Retinal pigment epithelial cell (primary cell): ENCODE results near the gene UBE3C.

Experiments used
- DNase-seq: peaks from one replicate; pipeline ENCODE4 v3.0.0-alpha.2; 2010; ENCODE audit warnings: low read depth
- H3K4me3 ChIP-seq: 2 replicates; pipeline ENCODE4 v1.5.1; 2011; ENCODE audit warnings: mild to moderate bottlenecking, low read length, control low read depth, moderate library complexity
- CTCF ChIP-seq: conservative IDR thresholded peaks from 2 replicates; pipeline ENCODE4 v1.5.1; 2011; ENCODE audit warnings: low read depth, low read length, control low read depth, inconsistent platforms

Gene UBE3C

DNA sequence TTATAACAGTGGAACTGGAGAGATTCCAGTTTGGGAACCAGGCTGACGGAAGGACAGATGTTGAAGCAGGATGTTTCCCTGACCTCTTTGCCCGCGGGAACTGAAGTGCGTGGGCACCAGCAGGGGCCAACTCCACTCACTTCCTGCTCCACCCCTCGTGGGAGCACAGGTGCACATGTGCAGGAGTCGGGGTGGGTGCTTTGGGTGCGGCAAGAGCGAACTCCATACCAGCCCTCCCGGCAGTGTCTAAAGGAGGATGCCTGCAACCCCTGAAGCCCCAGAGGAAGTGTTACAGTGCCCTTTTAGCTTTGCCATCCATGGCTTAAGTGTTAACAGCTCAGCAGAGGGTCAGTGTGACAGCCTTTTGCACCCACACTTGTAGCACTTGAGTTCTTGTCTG lies 27.4 kb upstream of the UBE3C start:
- TF ChIP-seq CTCF: no peak
- H3K4me3 ChIP-seq: no peak overlapping the region
- DNase-seq: no peak

DNA sequence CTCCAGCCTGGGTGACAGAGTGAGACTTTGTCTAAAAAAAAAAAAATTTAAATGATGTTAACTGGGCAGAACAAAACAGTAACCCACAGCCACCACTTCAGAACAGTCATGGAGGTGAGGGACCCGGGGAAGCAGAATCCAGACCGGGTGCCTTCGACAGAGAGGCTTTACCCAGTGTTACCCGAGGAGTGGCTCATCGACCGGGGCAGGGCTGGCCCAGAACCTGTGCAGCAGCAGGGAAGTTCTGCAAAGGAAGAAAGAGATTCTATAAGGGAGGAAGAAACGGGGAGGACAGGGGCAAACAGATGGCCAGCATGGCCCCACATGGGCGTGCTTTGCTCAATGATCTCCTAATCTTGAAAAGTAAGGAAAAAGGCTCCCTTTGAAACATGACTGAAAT lies 26.0 kb upstream of the UBE3C start:
- H3K4me3 ChIP-seq: no peak overlapping the region
- no peak for TF ChIP-seq CTCF
- no peak for DNase-seq

DNA sequence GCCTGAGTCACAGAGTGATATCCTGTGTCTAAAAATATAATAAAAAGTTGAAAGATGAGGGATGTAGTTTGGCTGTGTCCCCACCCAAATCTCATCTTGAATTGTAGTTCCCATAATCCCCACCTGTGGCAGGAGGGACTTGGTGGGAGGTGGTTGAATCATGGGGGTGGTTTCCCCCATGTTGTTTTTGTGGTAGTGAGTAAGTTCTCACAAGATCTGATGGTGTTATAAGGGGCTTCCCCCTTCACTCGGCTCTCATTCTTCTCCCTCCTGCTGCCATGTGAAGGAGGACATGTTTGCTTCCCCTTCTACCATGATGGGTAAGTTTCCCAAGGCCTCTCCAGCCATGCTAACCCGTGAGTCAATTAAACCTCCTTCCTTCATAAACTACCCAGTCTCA lies 25.1 kb upstream of the UBE3C start:
- DNase-seq: no peak
- TF ChIP-seq CTCF: no peak

DNA sequence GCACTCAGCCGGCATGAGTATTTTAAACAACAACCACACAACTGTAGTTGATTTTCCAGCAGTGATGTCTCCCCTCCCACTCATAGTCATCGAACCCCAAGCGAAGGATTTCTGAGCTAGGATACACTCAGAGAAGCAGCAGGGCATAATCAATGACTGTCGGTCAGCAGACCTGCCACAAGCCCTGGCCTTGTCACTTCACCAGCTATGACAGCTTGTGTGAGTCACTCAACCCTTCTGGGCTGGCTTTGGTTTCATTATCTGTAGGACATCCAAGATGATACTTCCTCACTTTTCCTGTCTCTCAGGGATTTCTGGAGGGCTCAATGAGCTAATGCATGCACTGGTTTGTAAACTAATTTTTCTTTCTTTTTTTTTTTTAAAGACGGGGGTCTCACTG lies 22.0 kb upstream of the UBE3C start:
- TF ChIP-seq CTCF: no peak
- DNase-seq: no peak
- no peak overlapping the region for H3K4me3 ChIP-seq

More for the DNA sequence above, 25.1 kb upstream of the UBE3C start:
- no peak overlapping the region for H3K4me3 ChIP-seq

DNA sequence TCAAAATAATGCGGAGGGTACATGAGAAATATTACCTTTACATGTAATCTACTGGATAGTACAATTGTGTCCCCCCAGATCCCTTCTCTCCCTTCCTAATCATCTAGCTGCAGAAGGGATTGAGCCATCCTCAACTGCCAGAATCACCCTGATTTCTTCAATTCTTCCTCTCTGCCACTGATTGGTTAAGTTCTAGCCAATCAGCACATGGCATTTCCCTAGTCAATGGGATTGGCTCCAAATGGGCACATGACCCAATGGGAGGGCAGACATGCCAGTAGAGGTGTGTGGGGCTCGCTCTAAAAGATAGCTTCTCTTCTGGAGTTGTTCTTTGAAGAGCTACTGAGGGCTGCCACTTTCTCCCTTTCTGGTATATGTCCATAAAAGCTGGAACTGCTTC lies 20.9 kb upstream of the UBE3C start:
- no peak for TF ChIP-seq CTCF
- H3K4me3 ChIP-seq: no peak overlapping the region
- no peak for DNase-seq

DNA sequence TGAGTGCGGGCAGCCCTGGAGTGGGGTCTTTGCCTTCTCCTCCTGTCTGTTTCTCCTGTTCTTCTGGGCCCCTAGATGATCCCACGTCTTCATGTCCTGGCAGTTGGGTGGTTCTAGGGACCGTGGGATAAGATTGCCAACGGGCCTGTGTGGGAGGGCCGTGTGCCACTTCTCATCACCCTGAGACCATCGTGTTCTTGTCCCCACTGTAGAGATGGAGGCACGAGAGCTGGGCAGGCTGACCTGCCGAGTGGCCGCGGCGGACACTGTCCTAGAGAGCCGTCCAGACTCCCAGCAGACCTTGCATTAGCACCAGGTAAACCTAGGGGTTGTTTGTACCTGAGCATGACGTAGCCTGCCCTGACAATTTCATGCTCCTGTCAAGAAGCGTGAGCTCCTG lies 18.5 kb upstream of the UBE3C start:
- H3K4me3 ChIP-seq: no peak overlapping the region
- DNase-seq: no peak
- TF ChIP-seq CTCF: no peak

DNA sequence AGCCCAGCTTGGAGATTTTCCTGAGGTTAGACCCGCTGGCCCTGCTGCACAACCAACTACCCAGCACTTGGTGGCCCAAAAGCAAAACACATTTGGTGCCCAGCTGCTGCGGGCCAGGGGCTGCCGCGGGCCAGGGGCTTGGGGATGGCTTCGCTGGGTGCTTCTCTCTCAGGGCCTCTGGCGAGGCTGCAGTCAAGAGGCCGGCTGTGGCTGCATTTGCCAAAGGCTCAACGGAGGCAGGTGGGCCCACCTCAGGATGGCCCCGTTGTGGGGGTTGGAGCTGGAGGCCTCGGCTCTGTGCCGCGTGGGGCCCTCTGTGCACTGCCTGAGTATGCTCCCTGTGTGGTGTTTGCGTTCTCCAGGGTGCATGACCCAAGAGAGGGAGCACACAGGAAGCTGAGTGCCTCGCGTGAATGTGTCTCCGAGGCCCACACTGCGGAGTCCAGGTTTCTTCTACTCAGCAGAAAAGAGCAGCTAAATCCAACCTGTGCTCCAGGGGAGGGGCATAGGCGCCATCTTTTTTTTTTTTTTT lies 17.5 kb upstream of the UBE3C start:
- TF ChIP-seq CTCF: no peak
- H3K4me3 ChIP-seq: no peak overlapping the region
- no peak for DNase-seq
